ENCODE data around the gene HS3ST5.

The HS3ST5 gene, protein sequence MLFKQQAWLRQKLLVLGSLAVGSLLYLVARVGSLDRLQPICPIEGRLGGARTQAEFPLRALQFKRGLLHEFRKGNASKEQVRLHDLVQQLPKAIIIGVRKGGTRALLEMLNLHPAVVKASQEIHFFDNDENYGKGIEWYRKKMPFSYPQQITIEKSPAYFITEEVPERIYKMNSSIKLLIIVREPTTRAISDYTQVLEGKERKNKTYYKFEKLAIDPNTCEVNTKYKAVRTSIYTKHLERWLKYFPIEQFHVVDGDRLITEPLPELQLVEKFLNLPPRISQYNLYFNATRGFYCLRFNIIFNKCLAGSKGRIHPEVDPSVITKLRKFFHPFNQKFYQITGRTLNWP

DNA sequence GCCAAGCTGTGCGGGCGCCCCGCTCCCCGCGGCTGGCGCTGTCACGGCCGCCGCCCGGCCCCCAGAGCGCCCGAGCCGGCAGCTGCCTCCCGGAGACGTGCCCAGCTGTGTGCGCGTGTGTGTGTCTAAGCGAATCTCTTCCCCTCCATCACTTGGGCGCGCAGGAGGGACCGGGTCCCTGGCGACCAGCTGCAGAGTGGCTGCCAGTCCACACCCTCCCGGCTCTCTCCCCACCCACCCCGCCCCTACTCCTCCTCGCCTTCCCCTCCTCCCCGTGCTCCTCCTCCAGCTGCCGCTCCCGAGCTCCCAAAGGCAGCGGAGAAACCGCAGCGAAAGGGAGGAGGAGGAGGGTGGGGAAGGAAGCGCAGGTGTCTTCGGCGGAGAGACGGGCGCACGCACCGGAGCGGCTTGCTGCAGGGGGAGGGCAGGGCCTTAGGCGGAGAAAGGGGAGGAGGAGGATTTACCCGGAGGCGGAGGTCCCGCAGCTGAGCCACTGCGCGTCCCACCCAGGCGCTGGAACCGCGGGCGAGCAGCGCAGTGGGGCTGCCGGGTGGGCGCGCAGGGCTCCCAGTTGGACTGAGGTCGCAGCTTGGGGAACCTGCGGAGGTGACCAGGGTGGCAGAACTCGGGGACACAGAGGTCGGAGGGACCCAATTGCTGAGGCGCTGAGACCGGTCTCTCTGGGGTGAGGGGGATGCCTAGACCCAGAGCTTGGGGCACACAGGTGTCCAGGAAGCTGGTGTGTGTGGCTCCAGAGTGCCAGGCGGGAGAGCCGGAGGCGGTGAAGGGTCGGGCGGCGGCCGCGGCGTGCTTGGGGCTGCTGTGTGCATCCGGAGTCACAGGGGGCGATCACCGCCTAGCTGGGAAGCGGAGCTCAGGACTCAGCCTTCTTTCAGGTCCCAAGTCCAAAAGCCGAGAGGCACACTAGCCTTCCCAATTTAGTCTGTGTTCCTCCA, at the start of gene HS3ST5:
TSS of gene HS3ST5 (minus strand) at position 198 of the 956 bp plus-strand sequence. CDS start 280,178 bp downstream, outside the sequence.
- DNase-seq (ENCODE audit: low read depth in 1 of 2, low spot score in 1 of 2), result no peak

DNA sequence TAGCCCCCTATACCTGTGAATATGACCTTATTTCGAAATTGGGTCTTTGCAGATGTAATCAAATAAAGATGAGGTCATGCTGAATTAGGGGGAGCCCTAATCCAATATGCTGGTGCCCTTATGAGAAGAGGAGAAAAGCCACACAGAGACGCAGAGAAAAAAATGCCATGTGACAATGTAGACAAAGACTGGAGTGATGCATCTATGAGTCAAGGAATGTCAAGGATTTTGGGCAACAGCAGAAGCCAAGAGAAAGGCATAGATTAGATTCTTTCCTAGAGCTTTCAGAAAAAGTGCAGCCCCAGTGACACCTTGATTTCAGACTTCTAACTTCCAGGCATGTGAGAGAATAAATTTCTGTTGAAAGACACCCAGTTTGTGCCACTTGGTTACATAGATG, 47.4 kb upstream of the HS3ST5 start:
- DNase-seq (ENCODE audit: low read depth in 1 of 2, low spot score in 1 of 2), result no peak

DNA sequence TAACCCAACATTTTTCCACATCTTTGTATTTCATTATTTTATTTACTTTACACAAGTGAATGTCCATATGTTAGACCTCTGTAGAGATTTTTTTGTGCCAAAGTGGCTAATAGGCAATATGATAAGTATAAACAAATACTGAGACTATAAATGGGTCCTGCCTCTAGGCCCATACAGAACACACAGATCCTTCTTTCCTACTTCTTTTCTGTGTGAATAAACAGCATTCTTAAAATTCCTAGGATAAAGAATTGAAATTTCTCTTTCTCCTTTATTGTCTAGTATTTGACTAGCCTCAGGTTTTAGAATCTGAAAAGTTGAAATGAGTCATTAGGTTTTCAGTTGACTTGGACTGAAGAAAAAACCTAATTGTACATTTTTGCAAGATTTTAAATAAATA, 46.3 kb upstream of the HS3ST5 start:
- DNase-seq (ENCODE audit: low read depth in 1 of 2, low spot score in 1 of 2), result no peak

DNA sequence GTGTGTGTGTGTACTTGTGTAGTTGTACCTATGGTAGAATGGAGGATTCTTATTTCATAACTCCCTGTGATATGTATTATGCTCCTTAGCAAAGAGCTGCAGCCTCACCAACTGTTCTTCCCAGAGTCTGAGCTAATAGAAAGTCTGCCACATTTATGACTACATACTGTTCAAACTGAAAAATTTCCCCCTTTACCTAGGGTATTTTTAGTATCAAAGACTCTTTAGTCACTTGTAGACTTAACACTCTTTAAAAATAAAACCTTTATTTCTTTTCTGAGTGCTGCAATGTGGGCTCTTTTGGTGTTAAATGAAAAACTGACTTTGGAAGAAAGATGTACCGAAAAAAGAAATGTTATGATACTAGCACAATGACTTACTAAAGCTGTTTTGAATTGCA, 39.6 kb upstream of the HS3ST5 start:
- no peak for DNase-seq (ENCODE audit: low read depth in 1 of 2, low spot score in 1 of 2)

GRCh38 chr6:114377881-114378280, 35.1 kb upstream of the HS3ST5 start:
- DNase-seq (ENCODE audit: low read depth in 1 of 2, low spot score in 1 of 2), result no peak

GRCh38 chr6:114376611-114377175, 33.9 kb upstream of the HS3ST5 start:
- no peak for DNase-seq (ENCODE audit: low read depth in 1 of 2, low spot score in 1 of 2)

DNA sequence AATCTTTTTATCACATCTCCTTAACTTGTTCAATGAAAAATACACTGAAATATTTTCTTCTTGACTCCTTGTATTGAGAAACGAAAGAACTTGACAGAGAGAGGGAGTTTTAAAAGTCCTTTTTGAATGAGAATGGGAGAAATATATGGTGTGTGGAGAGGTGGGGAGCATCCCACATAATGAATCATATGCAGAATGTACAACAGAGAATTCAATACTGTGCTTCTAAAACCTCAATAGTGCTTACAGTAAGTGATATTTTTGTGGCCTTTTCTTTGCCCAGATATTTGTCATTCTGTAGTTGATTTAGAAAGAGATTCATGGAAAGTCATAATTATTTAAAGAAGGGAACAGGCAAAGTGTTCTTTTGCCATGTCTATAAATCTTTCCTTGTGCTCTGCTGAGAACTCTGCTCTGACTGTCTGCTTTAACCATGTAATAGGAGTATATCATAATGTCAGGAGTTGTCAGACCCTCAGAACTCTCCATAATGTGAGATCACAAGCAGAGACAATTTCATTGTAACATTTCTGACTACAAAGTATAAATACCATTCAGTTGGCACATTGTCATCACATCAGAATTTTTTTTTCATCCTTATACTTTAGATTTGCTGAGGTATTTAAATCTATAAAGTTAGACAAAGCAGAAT, 32.8 kb upstream of the HS3ST5 start:
- no peak for DNase-seq (ENCODE audit: low read depth in 1 of 2, low spot score in 1 of 2)

GRCh38 chr6:114367315-114367961, 24.6 kb upstream of the HS3ST5 start:
- DNase-seq (ENCODE audit: low read depth in 1 of 2, low spot score in 1 of 2), result no peak

DNA sequence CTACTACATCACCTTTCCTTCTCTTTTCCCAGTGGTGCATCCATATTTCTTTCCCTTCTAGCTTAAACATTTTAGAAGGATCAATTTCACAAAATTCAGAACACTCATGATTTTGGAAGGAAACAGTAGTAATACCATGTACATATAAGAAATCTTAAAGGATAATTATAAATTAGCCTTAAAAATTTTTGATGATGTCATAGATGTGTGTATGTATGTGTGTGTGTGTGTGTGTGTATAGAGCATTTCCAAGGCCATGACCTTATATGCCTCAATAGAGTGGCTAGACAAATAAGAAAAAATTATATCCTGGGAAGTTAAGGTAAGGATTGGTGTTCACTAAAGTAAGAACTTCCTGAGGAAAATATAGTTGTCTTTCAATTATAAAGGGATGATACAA, 24.1 kb upstream of the HS3ST5 start:
- DNase-seq (ENCODE audit: low read depth in 1 of 2, low spot score in 1 of 2), result no peak

DNA sequence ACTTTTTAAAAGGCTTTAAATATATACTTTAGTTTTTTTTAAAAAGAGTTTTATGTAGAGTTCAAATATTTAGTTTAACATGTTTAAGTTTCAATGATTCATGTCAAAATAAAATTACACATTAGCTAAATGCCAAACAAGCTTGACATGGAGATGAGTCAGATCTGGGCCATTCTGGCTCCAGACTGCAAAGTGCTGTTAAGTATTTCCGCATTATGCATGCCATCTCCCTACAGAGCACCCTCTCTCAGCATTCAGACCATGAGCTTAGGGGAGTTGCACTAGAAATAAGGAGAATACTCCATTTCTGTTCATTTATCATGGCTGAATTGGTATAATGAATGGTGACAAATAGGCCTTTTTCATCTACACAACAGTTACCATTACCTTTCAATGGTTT, 21.5 kb upstream of the HS3ST5 start:
- DNase-seq (ENCODE audit: low read depth in 1 of 2, low spot score in 1 of 2), result no peak

- no peak for DNase-seq (ENCODE audit: low read depth in 1 of 2, low spot score in 1 of 2)
Measured at GRCh38 chr6:114362957-114363356, 20.1 kb upstream of the HS3ST5 start.

GRCh38 chr6:114362396-114362795, 19.6 kb upstream of the HS3ST5 start:
- no peak for DNase-seq (ENCODE audit: low read depth in 1 of 2, low spot score in 1 of 2)

DNA sequence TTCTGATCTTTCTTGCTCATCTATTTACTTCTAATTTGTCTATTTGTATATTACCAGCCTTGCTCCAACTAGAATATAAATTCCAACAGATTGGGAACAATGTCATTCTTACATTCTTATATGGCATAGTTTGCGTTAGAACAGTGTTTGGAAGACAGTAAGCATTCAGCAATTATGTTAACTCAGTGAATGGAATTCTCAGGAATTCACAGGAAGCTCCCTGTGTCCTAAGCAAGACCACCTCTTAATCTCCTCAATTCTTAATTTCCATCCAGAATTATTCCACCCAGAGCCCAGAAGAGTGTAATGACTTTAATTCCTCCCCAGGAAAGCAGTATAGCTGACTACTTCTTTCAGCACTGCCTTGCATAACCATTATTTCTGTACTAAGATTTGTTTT, 18.2 kb upstream of the HS3ST5 start:
- DNase-seq (ENCODE audit: low read depth in 1 of 2, low spot score in 1 of 2), result no peak

DNA sequence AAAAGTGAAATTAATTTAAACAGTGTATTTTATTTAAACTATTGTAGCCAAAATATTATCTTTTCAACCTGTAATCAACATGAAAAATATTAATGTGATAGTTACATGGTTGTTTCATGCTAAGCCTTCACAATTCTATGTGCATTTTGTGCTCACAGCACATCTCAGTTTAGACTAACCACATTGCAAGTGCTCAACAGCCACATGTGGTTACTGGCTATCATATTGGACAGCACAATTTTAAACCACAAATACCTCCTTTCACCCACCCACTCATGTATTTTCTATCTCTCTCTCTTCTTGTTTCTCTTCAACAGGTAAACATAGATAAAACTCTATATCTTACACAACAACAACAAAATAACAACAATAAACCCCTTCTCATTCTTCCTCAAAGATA, 12.5 kb upstream of the HS3ST5 start:
- no peak for DNase-seq (ENCODE audit: low read depth in 1 of 2, low spot score in 1 of 2)

GRCh38 chr6:114354482-114354881, 11.7 kb upstream of the HS3ST5 start:
- DNase-seq (ENCODE audit: low read depth in 1 of 2, low spot score in 1 of 2), result no peak

DNA sequence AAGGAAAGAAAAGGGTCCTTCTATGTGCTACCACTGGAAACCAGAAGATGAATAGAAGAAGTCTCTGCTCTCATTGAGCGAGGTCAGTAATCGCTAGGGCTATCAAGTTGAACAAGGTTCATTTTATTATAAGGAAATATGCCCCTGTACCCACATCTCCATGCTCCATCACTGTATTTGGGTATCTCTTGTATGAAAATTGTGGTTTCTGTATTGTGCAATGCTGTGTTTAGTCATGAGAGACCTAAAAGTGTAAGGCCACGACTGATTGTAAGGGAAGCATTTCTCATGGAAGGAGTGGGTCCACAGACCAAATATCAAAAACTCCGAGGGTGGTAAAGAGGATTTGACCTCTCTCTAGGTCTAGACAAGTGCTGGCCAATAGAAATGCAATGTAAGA, 3.6 kb upstream of the HS3ST5 start:
- DNase-seq (ENCODE audit: low read depth in 1 of 2, low spot score in 1 of 2), result no peak

DNA sequence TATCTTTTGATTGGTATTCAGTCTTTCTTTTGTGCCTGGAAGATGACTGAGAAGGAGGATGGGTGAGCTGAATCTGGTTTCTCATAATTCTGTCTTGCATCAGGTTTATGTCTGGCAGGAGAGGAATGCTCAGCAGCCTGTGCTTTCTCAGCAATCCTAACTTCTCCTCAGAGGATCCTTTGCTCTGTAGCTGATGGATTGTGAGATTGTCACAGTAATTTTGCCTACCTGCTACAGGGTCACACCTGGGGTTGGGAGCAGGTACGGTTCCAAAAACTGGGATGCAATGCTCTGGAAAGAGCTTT, 2.1 kb upstream of the HS3ST5 start:
- no peak for DNase-seq (ENCODE audit: low read depth in 1 of 2, low spot score in 1 of 2)

- DNase-seq (ENCODE audit: low read depth in 1 of 2, low spot score in 1 of 2), result no peak
Measured at GRCh38 chr6:114344246-114344970, 1.6 kb upstream of the HS3ST5 start.

- no peak for DNase-seq (ENCODE audit: low read depth in 1 of 2, low spot score in 1 of 2)
Measured at GRCh38 chr6:114343782-114344144, 940 bp upstream of the HS3ST5 start.

DNA sequence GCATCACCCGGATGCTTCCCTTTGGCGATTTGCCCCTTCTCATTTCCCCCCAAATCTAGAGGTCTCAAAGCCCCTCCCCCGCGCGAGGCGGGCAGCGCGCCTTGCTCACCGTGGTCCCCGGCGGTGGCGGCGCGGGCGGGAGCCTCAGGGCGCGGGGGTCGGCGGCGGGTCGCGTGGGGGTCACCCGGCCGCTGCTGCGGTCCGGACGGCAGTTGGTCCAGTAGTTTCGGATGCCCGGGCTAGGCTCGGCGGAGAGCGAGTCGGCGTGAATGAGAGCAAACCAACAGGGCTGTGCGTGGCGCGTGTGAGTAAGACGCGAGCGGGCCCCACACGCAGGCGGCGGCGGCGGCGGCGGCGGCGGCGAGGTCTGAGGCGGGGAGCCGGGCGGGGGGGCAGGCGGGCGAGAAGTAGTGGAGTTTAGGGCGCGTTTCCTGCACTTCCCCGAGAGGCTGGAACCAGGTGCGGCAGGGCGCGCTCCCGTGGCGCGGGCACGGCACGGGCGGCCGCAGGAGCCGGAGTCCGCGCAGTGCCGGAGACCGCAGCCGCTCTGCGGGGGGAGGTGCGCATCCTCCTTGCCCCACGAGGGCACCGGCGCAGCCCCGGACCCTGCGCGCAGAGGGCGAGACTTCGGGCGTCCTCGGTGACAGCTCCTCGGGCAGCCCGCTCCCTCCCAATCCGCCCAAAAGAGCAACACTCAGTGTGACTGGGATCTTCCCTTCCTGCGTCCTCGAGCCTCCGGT, 567 bp downstream of the HS3ST5 start:
- no peak for DNase-seq (ENCODE audit: low read depth in 1 of 2, low spot score in 1 of 2)
